HG02870 (cell line): ENCODE measurements around the gene PLEKHG3.

Experiments used
- ATAC-seq: cut with Tn5 transposase; IDR thresholded peaks from one replicate; pipeline ENCODE4 v1.9.1; 2021; ENCODE audit warnings: mild to moderate bottlenecking, moderate library complexity; ENCODE audit not compliant: unreplicated experiment

PLEKHG3 gene

GRCh38 chr14:64779472-64779871 lies 75.2 kb downstream of the PLEKHG3 start:
- no peak for ATAC-seq

GRCh38 chr14:64782196-64782595 lies 78.0 kb downstream of the PLEKHG3 start:
- ATAC-seq = no peak

GRCh38 chr14:64784006-64784405 lies 79.8 kb downstream of the PLEKHG3 start:
- no peak for ATAC-seq

- no peak for ATAC-seq
Observed at GRCh38 chr14:64786296-64787149, 82.3 kb downstream of the PLEKHG3 start.

GRCh38 chr14:64787619-64788018 lies 83.4 kb downstream of the PLEKHG3 start:
- no peak for ATAC-seq

- ATAC-seq = no peak
Observed at GRCh38 chr14:64788706-64789105, 84.5 kb downstream of the PLEKHG3 start.

GRCh38 chr14:64789696-64790095 lies 85.5 kb downstream of the PLEKHG3 start:
- ATAC-seq = no peak

- no peak for ATAC-seq
Observed at GRCh38 chr14:64790478-64790877, 86.3 kb downstream of the PLEKHG3 start.

GRCh38 chr14:64792231-64792630 lies 88.0 kb downstream of the PLEKHG3 start:
- no peak for ATAC-seq

GRCh38 chr14:64792871-64793560 lies 88.8 kb downstream of the PLEKHG3 start:
- ATAC-seq = no peak

GRCh38 chr14:64795211-64795610 lies 91.0 kb downstream of the PLEKHG3 start:
- no peak for ATAC-seq

GRCh38 chr14:64795921-64796320 lies 91.7 kb downstream of the PLEKHG3 start:
- ATAC-seq = no peak

GRCh38 chr14:64796369-64796768 lies 92.1 kb downstream of the PLEKHG3 start:
- no peak for ATAC-seq

- no peak for ATAC-seq
Observed at GRCh38 chr14:64799555-64799954, 95.3 kb downstream of the PLEKHG3 start.
